Right lobe of liver (tissue), 4 donors: ENCODE data around the gene XAB2.

Experiments used
- CTCF ChIP-seq, 4 donors: fragments of 200-600 bp in 3 of 4; fragments of 450-650 bp in 1 of 4; IDR thresholded peaks; one replicate each; pipeline versions ENCODE4 v1.5.1 to v1.8.0; 2016 to 2022; ENCODE audit warnings: antibody characterized with exemption in 4 of 4, mild to moderate bottlenecking in 2 of 4
- POLR2A ChIP-seq: fragments of 450-650 bp; IDR thresholded peaks from one replicate; pipeline ENCODE4 v1.6.1; 2017; ENCODE audit warnings: antibody characterized with exemption, mild to moderate bottlenecking
- donor health status: DM: no; HTN: no; CAD: no.
- donor health status: DM: no; HTN: no; CAD: no.
- donor health status: DM: no; HTN: yes; CAD: no.

GRCh38 chr19:7607212-7607873, 22.0 kb downstream of the XAB2 start:
- TF ChIP-seq CTCF (IDR thresholded peaks at IDR 0.05) (no peak), POLR2A (no peak)
